COLO668 (cell line): ENCODE data around the gene REN.

Experiments
- DNase-seq: peaks from one replicate; lab custom pipeline; 2025; ENCODE audit not compliant: unreplicated experiment; lab: John Stamatoyannopoulos, UW

REN gene

DNA sequence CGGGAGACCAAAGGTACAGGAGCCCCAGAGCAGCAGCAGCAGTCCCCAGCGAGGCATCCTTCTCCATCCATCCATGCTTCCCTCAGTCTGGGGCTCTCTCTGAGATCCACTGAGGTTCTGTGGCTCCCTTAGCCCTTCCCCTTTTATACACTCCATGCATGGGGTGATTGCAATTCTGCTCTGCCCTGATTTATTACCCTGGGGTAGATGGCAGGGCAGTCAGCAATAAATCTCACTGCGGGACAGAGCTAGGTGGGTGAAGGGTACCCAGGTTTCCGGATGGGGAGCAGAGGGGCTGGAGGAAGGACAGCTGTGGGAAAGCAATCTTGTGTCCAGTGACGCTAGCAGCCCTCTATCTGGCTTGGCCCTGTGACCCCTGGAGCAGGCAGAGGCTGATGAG lies at the start of gene REN:
Gene REN, minus strand, starts transcription at position 119 of the 400 bp plus-strand sequence. Its CDS starts 44 bp downstream, at position 75.
- no peak for DNase-seq

DNA sequence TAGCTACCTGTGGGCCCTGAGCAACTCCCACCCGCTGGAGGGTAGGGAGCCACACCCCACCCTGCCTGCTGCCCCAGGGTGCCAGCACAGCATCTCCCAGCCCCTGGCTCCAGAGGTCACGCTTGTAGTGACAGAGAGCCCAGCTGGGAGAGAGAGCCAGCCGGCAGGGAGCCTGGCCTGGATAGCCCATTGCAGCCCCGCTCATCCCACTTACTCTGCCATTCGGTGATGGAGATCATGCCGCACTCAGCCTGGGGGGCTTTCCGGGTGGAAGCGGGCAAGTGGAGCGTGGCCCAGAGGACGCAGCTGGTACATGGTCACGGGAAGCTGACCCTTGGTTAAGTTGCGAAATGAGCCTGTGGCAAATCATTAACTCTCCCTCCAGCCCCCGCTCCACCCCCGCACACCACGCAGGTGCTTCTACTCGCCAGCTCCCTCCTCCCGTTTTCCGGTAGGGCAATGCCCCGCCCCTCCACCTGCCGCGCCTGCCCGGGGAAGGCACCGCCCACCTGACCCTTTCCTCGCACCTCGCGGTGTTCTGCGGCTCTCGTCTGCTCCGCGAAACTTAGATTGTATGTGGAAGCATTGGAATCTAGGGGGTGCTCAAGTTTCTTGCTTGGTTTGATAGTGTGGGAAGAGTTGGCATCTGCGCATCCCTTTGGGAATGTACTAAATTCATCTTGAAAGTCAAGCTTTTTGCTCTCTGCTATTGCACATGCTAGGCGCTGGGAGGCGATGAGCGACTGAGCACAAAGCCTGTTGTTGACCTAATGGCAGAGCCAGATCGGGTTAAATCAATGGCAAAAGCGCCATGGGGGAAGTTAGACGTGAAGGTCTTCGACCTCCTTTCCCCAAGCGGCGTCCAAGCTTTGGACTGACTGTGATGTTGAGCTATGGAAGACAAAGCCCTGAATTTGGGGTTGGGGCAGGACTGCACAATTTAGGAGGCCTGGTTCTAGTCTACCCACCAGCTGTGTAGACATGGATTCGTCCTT lies 47.8 kb upstream of the REN start, which contains the start of gene GOLT1A:
Gene GOLT1A, minus strand, starts transcription at position 321 of the 995 bp plus-strand sequence. Its CDS starts 82 bp downstream, at position 239.
- peak; percentile 97 for DNase-seq

- DNase-seq, result no peak
Measured at GRCh38 chr1:204212715-204213114, 46.6 kb upstream of the REN start.

- DNase-seq, result no peak
Measured at GRCh38 chr1:204211046-204211445, 44.9 kb upstream of the REN start.

- DNase-seq, result peak; percentile 74
Measured at GRCh38 chr1:204207136-204207616, 41.0 kb upstream of the REN start.

GRCh38 chr1:204206121-204206520 lies 40.0 kb upstream of the REN start:
- DNase-seq, result no peak

DNA sequence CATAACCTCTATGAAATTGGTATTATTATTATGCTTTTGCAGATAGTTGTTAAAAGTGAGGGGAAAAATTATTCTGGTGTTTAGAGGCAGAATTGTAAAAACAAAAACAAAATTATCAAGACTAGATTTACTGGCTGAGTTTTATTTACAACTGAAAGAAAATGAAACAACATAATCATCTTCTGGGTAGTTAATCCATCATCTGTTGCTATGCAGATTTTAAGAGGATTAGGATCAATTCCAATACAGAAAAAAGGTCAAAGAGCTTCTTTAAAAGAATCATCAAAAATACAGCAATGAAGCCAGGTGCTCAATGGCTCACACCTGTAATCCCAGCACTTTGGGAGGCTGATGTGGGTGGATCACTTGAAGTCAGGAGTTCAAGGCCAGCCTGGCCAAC lies 39.3 kb upstream of the REN start:
- no peak for DNase-seq

- DNase-seq, result no peak
Measured at GRCh38 chr1:204204944-204205343, 38.8 kb upstream of the REN start.

GRCh38 chr1:204203206-204203767 lies 37.1 kb upstream of the REN start:
- DNase-seq, result no peak

DNA sequence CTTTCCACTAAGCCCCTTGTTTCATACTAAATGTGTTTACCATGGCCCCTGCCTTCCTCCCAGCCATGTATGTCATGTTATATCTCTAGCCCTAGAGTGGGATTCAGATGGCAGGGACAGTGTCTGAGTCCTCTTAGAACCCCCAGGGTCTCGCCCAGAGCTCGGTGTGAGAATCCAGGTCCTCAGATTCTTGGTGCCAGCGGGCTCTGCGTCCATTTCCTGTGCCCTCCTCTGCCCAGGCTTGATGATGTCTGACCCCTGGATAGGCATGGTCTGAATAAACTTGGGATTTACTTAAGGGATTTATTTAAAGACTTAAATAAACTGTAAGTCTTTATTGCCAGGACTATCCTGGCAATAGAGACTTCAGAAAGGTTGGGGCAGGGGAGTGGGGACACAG lies 36.3 kb upstream of the REN start:
- DNase-seq, result no peak

GRCh38 chr1:204201348-204202040 lies 35.4 kb upstream of the REN start:
- no peak for DNase-seq

DNA sequence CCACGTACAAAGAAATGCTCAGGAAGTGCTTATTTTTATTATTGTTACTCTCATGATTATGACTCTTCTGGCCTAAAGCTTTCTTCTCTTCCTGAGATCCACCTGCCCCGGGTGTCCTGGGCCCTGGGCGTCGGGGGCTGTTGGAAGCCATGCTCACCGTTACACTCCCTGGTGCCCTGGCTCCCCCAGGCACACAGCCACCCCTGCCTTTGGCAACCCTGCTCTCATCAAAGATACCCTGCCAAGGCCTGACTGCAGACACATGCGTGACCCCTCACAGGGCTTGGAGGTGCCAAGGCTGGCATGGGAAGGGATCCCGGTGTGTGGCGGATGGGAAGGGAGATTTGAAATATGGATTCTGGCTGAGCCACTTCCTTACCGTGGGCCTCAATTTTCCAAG lies 33.4 kb upstream of the REN start:
- DNase-seq, result no peak

GRCh38 chr1:204198348-204199340 lies 32.5 kb upstream of the REN start:
- DNase-seq, result no peak

DNA sequence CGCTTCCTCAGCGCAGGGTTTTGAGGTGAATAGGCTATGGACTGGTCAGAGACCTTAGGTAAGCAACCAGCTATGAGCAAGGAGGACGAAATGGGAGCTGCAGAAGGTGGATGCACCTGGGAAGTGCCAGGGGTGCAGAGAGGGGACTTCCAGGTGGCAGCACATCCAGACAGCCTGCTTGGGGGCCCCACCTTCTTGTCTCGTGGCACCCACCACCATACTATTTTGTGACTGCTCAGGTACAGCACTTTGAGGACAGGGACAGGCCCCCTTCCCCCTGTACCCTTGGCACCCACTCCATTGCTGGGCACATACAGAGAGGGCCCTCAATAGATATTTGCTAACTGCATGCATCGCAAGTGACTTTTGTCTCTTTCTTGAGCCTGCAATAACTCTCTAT lies 30.9 kb upstream of the REN start:
- DNase-seq, result no peak

DNA sequence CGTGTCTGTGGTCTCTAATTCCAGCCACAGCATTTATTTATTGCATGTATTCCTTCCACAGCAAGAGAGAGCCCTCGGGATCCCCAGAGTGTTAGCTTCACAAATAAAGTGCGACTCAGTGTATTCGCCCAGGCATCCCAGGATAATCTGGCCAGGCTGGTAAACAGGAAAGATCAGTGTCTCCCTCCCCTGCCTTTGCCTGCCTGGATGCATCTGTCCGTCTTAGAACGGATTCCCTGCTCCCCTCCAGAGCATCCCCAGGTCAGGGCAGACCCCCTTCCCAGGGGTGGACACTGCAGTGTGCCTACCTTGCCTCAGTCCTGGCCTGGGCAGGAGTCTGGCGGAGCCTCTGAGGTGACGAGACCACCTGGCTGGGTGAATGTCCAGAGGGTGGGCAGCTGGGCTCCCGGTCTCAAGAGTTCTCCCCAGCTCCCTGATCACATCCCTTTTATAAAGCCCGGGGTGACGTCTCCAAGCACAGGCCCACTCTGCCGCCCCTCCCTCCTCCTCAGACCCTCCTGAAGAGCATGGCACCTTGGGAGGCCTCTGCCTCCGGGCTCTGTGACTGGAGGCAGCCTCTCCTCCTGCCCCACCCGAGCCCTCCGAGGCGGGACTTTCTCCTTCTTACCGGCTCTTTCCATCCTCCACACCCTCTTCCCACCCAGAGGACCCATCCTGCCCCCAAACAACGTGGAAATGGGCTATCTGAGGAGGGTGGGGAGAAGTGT lies 30.1 kb upstream of the REN start, which contains the start of gene KISS1:
Gene KISS1, minus strand, starts transcription at position 424 of the 728 bp plus-strand sequence. CDS start 3,615 bp downstream, outside the sequence.
- DNase-seq, result no peak

DNA sequence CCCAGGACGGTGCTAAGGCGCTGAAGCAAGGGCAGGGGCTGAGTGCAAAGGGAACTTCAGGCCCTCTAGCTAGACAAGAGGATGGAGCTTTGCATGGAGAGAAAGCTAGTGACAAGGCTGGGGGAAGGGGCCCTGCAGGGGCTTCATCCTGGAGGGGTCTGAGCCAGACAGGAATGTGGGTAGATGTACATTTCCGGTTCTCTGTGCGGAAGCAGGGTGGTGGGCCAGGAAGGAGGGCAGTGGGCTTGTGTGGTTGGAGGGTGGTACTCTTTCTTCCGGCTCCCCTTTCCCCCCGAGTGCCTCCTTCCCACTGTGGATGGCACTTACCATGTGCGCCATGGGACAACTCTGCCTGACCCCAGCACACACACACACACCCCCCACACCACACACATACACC lies 28.6 kb upstream of the REN start:
- DNase-seq, result no peak

GRCh38 chr1:204194080-204194479 lies 27.9 kb upstream of the REN start:
- DNase-seq, result no peak

GRCh38 chr1:204192589-204193352 lies 26.6 kb upstream of the REN start:
- DNase-seq, result no peak

DNA sequence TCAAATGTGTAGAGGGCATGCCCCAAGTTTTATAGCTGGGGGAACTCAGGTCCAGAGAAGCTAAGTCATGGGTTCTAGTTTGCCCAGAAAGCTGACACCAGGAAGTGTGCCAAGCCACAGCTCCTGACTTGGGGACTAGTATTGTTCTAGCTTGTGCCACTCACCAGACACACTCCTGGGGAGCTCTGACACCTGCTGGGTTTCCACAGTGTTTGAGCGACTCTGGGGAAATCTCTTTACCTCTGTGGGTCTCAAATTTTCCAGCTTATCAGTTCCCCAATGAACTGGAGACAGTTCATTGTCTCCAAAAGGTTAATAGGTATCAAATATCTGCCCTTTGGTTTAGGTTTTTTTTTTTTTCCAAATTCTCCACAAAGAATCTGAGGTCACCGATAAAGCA lies 25.9 kb upstream of the REN start:
- DNase-seq, result no peak
